SK-MEL-5 (cell line): Measurements from ENCODE around the gene PNPLA3. TPM values are rescaled to one million over a fixed set of nuclear protein-coding genes. Genes with fewer than 3 reads are reported as not detected.

Experiments
- DNase-seq: peaks from one replicate; pipeline ENCODE4 v3.0.0-alpha.2; 2016; ENCODE audit warnings: low read depth, low spot score
- in situ Hi-C: cut with HindIII; loops from 2 replicates; pipeline ENCODE4 v1.10.0; 2016; ENCODE audit warnings: low sequenced_read_pairs, high pct_unique_total_duplicates, low pct_unique_long_range_greater_than_20kb
- total RNA-seq: library from RNA; depleted of rRNA; stranded (reverse); fragments of >200 nt; shearing (Covaris generic); gene quantifications from 2 replicates; pipeline ENCODE4 v1.2.3, GENCODE V29; 2014

The PNPLA3 gene
- total RNA-seq, 1 experiment from 2014 or later: 11.1 TPM

GRCh38 chr22:43910178-43910695, 13.4 kb upstream of the PNPLA3 start:
- DNase-seq: no peak
- in situ Hi-C loops: no loop called here

- DNase-seq: peak; percentile 68
- in situ Hi-C loops: no loop called here
Observed at GRCh38 chr22:43911351-43911750, 12.3 kb upstream of the PNPLA3 start.

- no peak for DNase-seq
Observed at GRCh38 chr22:43917521-43917920, 6.1 kb upstream of the PNPLA3 start.

GRCh38 chr22:43919106-43919973, 4.3 kb upstream of the PNPLA3 start:
- in situ Hi-C loops: no loop called here
- DNase-seq: no peak

More at GRCh38 chr22:43917521-43917920, 6.1 kb upstream of the PNPLA3 start:
- in situ Hi-C loops: no loop called here

GRCh38 chr22:43921370-43921769, 2.2 kb upstream of the PNPLA3 start:
- peak; percentile 13 for DNase-seq

GRCh38 chr22:43922123-43922522, 1.5 kb upstream of the PNPLA3 start:
- in situ Hi-C loops: no loop called here
- DNase-seq: peak; percentile 48

More at GRCh38 chr22:43921370-43921769, 2.2 kb upstream of the PNPLA3 start:
- in situ Hi-C loops: no loop called here

- peak; percentile 26 for DNase-seq
- in situ Hi-C loops: no loop called here
Observed at GRCh38 chr22:43923191-43923590, 414 bp upstream of the PNPLA3 start.

GRCh38 chr22:43924877-43925276, 1.3 kb downstream of the PNPLA3 start:
- no peak for DNase-seq
- in situ Hi-C loops: no loop called here

GRCh38 chr22:43925433-43926348, 2.1 kb downstream of the PNPLA3 start:
- peak; percentile 82 for DNase-seq
- in situ Hi-C loops: no loop called here

GRCh38 chr22:43926349-43926710, 2.7 kb downstream of the PNPLA3 start:
- DNase-seq: no peak
- in situ Hi-C loops: no loop called here

- no peak for DNase-seq
- in situ Hi-C loops: no loop called here
Observed at GRCh38 chr22:43928468-43928867, 4.9 kb downstream of the PNPLA3 start.

GRCh38 chr22:43928908-43929307, 5.3 kb downstream of the PNPLA3 start:
- no peak for DNase-seq
- in situ Hi-C loops: no loop called here

- no peak for DNase-seq
- in situ Hi-C loops: no loop called here
Observed at GRCh38 chr22:43931771-43932170, 8.2 kb downstream of the PNPLA3 start.

GRCh38 chr22:43941449-43941848, 17.8 kb downstream of the PNPLA3 start:
- in situ Hi-C loops: no loop called here

GRCh38 chr22:43944670-43945430, 21.2 kb downstream of the PNPLA3 start:
- in situ Hi-C loops: no loop called here
- no peak for DNase-seq

More at GRCh38 chr22:43941449-43941848, 17.8 kb downstream of the PNPLA3 start:
- DNase-seq: no peak

- peak; percentile 87 for DNase-seq
- in situ Hi-C loops: no loop called here
Observed at GRCh38 chr22:43945632-43946383, 22.2 kb downstream of the PNPLA3 start.

GRCh38 chr22:43946384-43946667, 22.7 kb downstream of the PNPLA3 start:
- in situ Hi-C loops: no loop called here

More at GRCh38 chr22:43946384-43946667, 22.7 kb downstream of the PNPLA3 start:
- DNase-seq: peak; percentile 39
